ENCODE data around the gene ITPK1.

GRCh38 chr14:92994942-92995341, 120.8 kb downstream of the ITPK1 start:
- TF ChIP-seq CTCF (IDR thresholded peaks at IDR 0.05) (no peak), EP300 (IDR thresholded peaks at IDR 0.05; ENCODE audit: low read depth) (no peak), POLR2A (IDR thresholded peaks at IDR 0.05) (no peak), POLR2AphosphoS5 (IDR thresholded peaks at IDR 0.05) (no peak)

Measured in transverse colon (tissue), 4 donors.